Stimulated activated CD8-positive, alpha-beta memory T cell treated with anti-CD3 and anti-CD28 coated beads, Interleukin-7, amount 100 ng/mL, for 4 hours (primary cell): ENCODE results near the gene RIMBP3B.
"Not testable (repeated sequence)": the region's sequence is repeated elsewhere in the genome, so short reads cannot be mapped to it uniquely, and the experiment has no call there.

Source experiments
- DNase-seq, 2 donors: peaks; one replicate each; pipeline ENCODE4 v3.0.0-alpha.2; 2020; ENCODE audit warnings: low read depth in 2 of 2

Gene RIMBP3B

DNA sequence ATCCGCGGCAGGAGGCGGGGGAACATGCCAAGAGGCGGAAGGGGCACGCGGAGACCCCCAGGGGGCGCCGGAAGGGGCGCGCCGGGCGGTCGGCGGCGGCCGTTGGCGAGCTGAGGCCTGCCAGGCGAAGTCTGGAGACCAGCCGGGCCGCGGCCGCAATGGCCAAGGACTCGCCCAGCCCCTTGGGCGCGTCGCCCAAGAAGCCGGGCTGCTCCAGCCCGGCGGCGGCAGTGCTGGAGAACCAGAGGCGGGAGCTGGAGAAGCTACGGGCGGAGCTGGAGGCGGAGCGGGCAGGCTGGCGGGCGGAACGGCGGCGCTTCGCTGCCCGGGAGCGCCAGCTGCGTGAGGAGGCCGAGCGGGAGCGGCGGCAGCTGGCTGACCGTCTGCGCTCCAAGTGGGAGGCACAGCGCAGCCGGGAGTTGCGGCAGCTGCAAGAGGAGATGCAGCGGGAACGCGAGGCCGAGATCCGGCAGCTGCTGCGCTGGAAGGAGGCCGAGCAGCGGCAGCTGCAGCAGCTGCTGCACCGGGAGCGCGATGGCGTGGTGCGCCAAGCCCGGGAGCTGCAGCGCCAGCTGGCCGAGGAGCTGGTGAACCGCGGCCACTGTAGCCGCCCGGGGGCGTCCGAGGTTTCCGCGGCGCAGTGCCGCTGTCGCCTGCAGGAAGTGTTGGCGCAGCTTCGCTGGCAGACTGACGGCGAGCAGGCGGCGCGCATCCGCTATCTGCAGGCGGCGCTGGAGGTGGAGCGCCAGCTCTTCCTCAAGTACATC lies at the start of gene RIMBP3B:
Gene RIMBP3B (plus strand): TSS at position 51 of the 767 bp plus-strand sequence. CDS start 108 bp downstream, at position 159.
- not testable (repeated sequence) for DNase-seq

DNA sequence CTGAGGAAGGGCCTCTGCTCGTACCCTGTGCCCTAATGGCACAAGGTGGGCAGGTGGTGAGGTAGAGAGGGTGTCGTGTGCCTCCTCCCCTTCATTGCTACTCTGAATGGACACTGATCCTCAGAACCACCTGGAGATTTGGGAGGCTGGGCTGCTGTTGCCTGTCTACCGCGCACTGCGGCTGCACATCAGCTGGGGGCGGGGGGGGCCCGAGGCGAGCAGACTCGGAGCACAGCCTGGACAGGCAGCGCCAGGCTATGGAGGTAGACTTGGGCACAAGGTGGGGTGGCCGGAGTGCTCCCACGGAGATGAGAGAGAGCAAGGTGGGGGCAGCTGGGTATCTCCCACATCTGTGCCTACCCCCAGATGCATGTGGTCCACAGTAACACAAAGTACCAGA lies 26.0 kb upstream of the RIMBP3B start:
- not testable (repeated sequence) for DNase-seq

GRCh38 chr22:21360525-21360924 lies 23.0 kb upstream of the RIMBP3B start:
- not testable (repeated sequence) for DNase-seq

DNA sequence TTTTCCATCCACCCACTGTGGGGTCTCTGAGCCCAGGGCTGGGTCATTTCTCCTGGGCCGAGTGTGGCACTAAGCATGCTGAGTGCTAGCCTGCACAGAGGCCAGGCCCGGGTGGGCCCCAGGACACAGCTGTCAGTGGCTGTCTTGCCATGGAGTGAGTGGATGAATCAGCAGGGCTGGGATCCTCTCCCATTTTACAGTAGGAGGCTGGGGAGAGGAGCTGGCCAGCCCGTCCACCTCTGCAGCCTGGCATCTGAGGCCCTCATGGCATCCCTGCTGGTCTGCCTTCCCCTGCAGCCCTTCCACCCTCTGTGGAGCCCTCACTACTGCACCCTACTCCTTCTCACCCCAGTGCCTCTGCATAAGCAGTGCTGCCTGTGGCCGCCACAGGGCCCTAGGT lies 21.1 kb upstream of the RIMBP3B start:
- DNase-seq: not testable (repeated sequence)

- DNase-seq: not testable (repeated sequence)
Measured at GRCh38 chr22:21363061-21363460, 20.5 kb upstream of the RIMBP3B start.

DNA sequence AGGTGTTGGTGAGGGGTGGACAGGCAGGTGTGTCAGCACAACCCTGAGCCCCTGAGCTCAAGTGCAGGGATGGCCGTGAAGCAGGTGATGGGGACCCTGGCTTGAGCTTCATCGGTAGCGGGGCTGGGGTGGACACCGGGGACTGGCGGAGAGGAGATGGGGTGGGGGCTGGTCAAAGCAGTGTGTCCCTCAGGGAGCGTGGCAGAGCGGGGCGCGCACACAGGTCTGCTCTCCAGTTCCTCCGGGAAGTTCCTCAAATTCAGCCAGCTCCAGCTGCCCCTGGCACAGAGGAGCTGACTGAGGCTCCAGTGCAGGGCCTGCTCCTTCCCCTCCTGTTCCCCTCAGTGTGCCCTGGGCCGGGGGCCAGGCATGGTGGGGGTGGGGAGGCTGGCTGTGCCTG lies 19.7 kb upstream of the RIMBP3B start:
- not testable (repeated sequence) for DNase-seq

GRCh38 chr22:21364362-21364761 lies 19.2 kb upstream of the RIMBP3B start:
- not testable (repeated sequence) for DNase-seq

DNA sequence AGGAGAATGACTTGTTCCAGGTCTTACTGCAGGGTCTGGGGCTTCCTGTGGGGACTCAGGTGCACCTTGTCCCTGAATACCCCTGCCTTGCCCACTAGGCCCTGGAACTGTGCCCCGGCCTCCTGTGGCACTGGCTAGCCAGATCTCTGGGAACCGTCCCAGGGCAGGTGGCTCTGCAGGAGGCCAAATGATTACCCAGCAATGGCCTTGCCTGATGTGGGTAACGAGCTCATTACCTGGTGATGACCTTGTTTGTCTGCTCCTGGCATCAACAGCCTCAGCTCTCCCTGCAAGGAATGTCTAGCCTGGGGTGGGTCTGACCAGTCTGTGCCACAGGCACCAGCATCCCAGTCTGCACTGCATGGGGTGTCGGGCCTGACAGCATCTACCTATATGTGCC lies 18.2 kb upstream of the RIMBP3B start:
- not testable (repeated sequence) for DNase-seq

DNA sequence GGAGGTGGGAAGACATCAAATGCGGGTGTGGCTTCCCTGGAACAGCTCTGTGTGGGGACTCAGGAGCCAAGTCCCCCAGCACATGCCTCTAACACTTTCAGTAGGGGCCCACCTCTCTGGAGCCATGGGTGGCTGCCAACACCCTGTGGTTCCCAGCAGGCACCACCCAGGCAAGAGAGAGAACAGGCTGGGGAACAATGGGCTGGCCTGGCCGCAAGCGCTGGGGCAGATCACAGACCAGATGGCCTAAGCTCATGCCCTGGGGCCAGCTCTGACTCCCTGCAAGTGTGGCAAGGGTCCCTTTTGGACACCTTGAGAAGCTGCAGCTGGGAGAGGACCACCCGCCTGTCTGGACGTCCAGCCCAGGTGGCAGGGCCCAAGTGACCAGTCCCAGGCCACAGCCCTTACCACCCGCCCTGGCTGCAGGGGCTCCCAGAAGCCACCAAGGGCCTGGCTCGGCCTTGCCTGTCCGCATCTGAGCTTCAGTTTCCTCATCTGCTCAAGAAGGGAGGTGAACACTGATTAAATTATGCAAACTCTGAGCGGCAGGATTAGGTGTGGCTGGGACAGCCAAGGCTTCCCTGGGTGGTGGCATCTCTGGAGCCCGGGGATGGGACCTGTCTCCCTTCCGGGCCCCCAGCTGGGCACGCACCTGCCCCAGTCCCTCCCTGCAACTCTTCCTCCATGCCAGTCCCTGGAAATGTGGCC lies 14.8 kb upstream of the RIMBP3B start:
- DNase-seq: not testable (repeated sequence)

DNA sequence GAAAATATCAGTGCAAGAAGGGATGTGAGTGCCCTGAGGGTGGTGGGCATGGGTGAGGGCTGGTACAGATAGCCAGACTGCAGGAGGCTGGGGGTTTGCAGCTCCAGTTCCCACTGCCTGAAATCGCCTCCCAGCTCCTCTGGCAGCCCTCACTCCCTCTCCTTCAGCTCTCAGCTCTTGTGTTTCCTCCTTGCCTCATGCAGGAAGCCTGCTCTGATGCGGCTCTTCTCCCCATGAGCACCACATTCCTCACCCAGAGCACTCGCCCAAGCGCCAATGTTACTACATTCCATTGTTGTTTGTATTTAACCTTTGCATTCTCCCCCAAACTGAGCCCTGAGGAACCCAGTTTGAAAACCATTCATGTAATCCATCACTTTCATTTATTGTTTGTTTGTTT lies 7.7 kb upstream of the RIMBP3B start:
- DNase-seq: not testable (repeated sequence)

GRCh38 chr22:21384468-21385357 lies 1.2 kb downstream of the RIMBP3B start:
- not testable (repeated sequence) for DNase-seq

DNA sequence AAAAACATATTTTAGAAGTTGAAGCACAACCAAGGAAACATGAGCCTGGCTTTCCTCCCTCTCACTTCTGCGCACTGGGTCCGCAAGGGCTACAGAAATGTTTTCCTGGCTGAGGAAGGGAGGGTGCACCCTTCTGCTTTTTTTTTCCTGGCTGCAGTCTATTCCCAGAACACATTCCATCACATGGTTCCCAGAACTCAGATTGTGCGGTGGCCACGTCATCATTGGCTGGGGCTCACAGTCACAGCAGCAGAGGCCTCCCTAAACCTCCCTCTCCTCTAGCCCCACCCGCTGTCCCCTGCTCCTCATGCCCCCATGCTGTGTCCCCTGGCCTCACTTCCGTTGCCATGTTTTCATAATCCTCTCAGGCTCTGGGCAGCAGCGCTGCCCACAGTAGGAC lies 5.9 kb downstream of the RIMBP3B start:
- not testable (repeated sequence) for DNase-seq

- not testable (repeated sequence) for DNase-seq
Measured at GRCh38 chr22:21390013-21390412, 6.5 kb downstream of the RIMBP3B start.

- not testable (repeated sequence) for DNase-seq
Measured at GRCh38 chr22:21394613-21395012, 11.1 kb downstream of the RIMBP3B start.

DNA sequence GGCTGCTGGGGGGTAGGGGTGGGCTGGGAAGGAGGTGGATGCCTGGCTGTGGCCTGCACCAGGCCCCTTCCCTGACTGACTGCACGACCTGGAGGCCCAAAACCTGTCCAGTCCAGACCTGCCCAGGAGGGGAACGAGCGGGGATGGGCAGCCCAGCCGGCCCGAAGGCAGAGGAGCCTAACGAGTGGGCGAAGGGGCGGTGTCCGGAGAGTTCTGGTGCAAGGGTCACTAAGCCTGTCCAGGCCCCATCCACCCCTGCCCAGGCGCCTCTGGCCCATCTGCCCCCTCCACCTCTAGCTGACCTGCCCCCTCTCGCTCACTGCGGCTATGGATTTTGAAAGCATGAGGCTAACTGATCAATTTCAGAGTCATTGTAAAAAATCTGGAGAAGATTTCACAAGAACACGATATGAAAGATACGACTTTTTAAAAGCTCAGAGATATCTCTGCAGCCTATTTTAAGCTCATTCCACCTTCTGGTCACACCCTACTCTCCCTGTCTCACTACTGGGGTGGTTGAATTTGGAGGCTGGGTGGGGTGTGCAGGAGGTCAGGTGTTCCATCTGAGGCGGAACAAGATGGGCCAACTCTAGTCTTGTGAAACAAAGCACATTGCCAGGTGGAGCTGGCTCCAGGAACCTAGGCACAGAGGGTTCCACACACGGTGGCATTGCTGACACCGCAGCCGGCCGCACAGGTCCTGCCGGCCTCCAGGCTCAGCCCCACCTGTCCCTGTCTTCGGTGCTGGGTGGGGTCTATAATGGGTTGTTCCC lies 17.8 kb downstream of the RIMBP3B start:
- not testable (repeated sequence) for DNase-seq

- not testable (repeated sequence) for DNase-seq
Measured at GRCh38 chr22:21402763-21403314, 19.3 kb downstream of the RIMBP3B start.

DNA sequence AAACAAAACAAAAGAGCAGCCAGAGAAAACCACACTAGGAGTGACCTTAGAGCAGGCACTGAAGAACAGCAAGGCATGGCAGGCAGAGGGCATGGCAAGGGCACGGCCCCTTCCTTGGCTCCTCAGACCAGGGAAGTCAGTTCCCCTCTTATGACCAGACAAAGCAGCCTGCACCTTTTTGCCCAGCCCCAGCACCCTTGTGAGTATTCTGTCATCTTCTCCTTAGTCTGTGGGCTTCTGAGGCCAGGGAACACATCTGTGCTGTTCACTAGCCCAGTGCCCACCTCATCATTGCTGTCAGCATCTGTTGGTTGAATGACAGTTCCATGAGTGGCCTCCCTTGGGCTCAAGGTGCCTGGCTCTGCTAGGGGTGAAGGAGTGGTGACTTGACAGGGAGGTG lies 23.6 kb downstream of the RIMBP3B start:
- DNase-seq: not testable (repeated sequence)

DNA sequence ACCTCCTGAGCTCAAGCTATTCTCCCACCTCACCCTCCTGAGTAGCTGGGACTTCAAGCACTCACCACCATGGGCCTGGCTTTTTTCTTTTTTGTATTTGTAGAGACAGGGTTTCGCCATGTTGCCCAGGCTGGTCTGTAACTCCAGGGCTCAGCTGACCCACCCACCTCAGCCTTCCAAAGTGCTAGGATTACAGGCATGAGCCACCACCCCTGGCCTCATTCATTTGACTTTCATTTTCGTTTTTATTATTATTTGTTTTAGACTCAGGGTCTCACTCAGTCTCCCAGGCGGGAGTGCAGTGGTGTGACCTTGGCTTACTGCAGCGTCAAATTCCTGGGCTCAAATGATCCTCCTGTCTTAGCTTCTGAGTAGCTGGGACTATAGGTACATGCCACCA lies 24.2 kb downstream of the RIMBP3B start:
- not testable (repeated sequence) for DNase-seq

DNA sequence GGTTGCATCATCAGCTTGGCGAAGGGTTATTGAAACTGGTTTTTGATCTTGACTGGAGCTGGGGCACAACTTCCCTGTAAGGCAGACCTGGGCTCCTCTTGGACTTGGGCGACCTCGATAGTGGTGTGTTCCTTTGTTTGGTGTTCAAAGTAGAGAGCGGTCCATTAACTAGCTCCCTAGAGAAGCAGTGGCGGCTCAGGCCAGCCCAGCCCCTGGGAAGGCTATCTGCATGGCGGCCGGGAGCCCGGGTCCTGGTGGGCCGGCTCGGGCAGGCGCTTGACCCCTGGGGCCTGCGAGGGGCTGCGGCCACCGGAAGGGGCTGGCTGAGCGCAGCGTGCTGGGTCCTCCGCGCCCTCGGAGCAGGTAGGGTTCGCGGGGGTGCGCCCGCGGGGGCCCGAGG lies 32.8 kb downstream of the RIMBP3B start:
- not testable (repeated sequence) for DNase-seq

DNA sequence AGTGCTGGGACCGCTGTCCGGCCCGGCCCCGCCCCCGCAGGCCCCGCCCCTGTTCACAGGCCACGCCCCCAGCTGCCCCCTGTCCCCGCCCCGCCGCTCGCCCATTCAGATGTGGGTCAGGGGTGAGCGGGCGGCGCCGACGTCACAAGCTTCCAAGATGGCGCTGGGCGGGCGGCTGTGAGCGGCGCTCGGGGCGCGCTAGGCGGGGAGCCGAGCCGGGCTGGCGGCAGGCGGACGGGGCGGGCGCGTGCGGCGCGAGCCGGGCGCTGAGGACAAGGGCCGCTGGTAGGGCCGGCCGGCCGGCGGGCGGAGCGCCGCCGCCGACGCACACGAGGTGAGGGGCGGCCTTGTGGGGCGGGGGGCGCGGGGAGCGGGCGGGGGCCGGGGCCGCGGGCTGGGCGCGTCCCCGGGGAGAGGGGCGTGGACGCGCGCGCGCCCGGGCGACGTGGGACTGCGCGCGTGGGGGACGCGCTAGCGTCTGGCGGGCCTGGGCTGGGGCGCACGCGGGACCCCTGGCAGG lies 33.7 kb downstream of the RIMBP3B start, which contains the start of gene HIC2:
Gene HIC2 (plus strand): TSS at position 145 of the 520 bp plus-strand sequence. CDS start 25,461 bp downstream, outside the sequence.
- DNase-seq: not testable (repeated sequence)
